Measurements from ENCODE around the gene GADD45G.

The GADD45G gene

GRCh38 chr9:89630508-89630907 is 25.7 kb downstream of the GADD45G start:
- TF ChIP-seq GLIS3 (CRISPR knock-in tag; IDR thresholded peaks at IDR 0.05) (no peak), ESRRG (CRISPR knock-in tag; IDR thresholded peaks at IDR 0.05) (no peak), CREB5 (CRISPR knock-in tag; IDR thresholded peaks at IDR 0.05; ENCODE audit: low read depth) (no peak), ZNF70 (CRISPR knock-in tag; IDR thresholded peaks at IDR 0.05) (no peak), TOX (CRISPR knock-in tag; IDR thresholded peaks at IDR 0.05; ENCODE audit: borderline replicate concordance) (no peak), TSHZ2 (CRISPR knock-in tag; IDR thresholded peaks at IDR 0.05) (no peak), ZNF8 (CRISPR knock-in tag; IDR thresholded peaks at IDR 0.05) (no peak), RARB (CRISPR knock-in tag; IDR thresholded peaks at IDR 0.05) (no peak), SNAI2 (CRISPR knock-in tag; IDR thresholded peaks at IDR 0.05) (no peak), CSDC2 (CRISPR knock-in tag; IDR thresholded peaks at IDR 0.05) (no peak), TCF4 (CRISPR knock-in tag; IDR thresholded peaks at IDR 0.05; ENCODE audit: borderline replicate concordance) (no peak), ISL1 (CRISPR knock-in tag; IDR thresholded peaks at IDR 0.05) (no peak), ZC3H10 (CRISPR knock-in tag; IDR thresholded peaks at IDR 0.05) (no peak)
- TF ChIP-seq, protein P1, sequence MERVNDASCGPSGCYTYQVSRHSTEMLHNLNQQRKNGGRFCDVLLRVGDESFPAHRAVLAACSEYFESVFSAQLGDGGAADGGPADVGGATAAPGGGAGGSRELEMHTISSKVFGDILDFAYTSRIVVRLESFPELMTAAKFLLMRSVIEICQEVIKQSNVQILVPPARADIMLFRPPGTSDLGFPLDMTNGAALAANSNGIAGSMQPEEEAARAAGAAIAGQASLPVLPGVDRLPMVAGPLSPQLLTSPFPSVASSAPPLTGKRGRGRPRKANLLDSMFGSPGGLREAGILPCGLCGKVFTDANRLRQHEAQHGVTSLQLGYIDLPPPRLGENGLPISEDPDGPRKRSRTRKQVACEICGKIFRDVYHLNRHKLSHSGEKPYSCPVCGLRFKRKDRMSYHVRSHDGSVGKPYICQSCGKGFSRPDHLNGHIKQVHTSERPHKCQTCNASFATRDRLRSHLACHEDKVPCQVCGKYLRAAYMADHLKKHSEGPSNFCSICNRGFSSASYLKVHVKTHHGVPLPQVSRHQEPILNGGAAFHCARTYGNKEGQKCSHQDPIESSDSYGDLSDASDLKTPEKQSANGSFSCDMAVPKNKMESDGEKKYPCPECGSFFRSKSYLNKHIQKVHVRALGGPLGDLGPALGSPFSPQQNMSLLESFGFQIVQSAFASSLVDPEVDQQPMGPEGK (CRISPR knock-in tag; IDR thresholded peaks at IDR 0.05; ENCODE audit: borderline replicate concordance) = no peak
- TF ChIP-seq, protein P2, sequence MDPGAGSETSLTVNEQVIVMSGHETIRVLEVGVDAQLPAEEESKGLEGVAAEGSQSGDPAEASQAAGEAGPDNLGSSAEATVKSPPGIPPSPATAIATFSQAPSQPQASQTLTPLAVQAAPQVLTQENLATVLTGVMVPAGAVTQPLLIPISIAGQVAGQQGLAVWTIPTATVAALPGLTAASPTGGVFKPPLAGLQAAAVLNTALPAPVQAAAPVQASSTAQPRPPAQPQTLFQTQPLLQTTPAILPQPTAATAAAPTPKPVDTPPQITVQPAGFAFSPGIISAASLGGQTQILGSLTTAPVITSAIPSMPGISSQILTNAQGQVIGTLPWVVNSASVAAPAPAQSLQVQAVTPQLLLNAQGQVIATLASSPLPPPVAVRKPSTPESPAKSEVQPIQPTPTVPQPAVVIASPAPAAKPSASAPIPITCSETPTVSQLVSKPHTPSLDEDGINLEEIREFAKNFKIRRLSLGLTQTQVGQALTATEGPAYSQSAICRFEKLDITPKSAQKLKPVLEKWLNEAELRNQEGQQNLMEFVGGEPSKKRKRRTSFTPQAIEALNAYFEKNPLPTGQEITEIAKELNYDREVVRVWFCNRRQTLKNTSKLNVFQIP (CRISPR knock-in tag; IDR thresholded peaks at IDR 0.05; ENCODE audit: borderline replicate concordance, low read depth) = no peak
- TF ChIP-seq, protein P3, sequence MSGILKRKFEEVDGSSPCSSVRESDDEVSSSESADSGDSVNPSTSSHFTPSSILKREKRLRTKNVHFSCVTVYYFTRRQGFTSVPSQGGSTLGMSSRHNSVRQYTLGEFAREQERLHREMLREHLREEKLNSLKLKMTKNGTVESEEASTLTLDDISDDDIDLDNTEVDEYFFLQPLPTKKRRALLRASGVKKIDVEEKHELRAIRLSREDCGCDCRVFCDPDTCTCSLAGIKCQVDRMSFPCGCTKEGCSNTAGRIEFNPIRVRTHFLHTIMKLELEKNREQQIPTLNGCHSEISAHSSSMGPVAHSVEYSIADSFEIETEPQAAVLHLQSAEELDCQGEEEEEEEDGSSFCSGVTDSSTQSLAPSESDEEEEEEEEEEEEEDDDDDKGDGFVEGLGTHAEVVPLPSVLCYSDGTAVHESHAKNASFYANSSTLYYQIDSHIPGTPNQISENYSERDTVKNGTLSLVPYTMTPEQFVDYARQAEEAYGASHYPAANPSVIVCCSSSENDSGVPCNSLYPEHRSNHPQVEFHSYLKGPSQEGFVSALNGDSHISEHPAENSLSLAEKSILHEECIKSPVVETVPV (CRISPR knock-in tag; IDR thresholded peaks at IDR 0.05) = no peak
- ATAC-seq = no peak

- no peak for TF ChIP-seq ISL1 (CRISPR knock-in tag; IDR thresholded peaks at IDR 0.05)
- TF ChIP-seq CREB5 (CRISPR knock-in tag; IDR thresholded peaks at IDR 0.05; ENCODE audit: low read depth) = no peak
- TF ChIP-seq ZFP30 (CRISPR knock-in tag; IDR thresholded peaks at IDR 0.05) = no peak
- no peak for TF ChIP-seq ZNF8 (CRISPR knock-in tag; IDR thresholded peaks at IDR 0.05)
- TF ChIP-seq, protein P2 (CRISPR knock-in tag; IDR thresholded peaks at IDR 0.05; ENCODE audit: borderline replicate concordance, low read depth) = no peak
- no peak for TF ChIP-seq CSDC2 (CRISPR knock-in tag; IDR thresholded peaks at IDR 0.05)
- TF ChIP-seq TSHZ2 (CRISPR knock-in tag; IDR thresholded peaks at IDR 0.05) = no peak
- TF ChIP-seq ZNF565 (CRISPR knock-in tag; conservative IDR thresholded peaks at IDR 0.05; ENCODE audit: low read depth) = no peak
- no peak for TF ChIP-seq TOX (CRISPR knock-in tag; IDR thresholded peaks at IDR 0.05; ENCODE audit: borderline replicate concordance)
- TF ChIP-seq SNAI2 (CRISPR knock-in tag; IDR thresholded peaks at IDR 0.05) = no peak
- TF ChIP-seq, protein P1 (CRISPR knock-in tag; IDR thresholded peaks at IDR 0.05; ENCODE audit: borderline replicate concordance) = no peak
- ATAC-seq = no peak
Observed at GRCh38 chr9:89631384-89631783, 26.6 kb downstream of the GADD45G start.

All from SK-N-SH treated with all-trans-retinoic acid at 6 μM for 48 hours (cell line).